K562 (cell line): Measurements from ENCODE around the gene RTL10. TPM values are rescaled to one million over a fixed set of nuclear protein-coding genes. Genes with fewer than 3 reads are reported as not detected.

Source experiments
- ATF4 ChIP-seq: fragments of 450-650 bp; formaldehyde crosslinking; IDR thresholded peaks from 2 replicates; pipeline ENCODE4 v1.4.0; 2022; ENCODE audit warnings: mild to moderate bottlenecking, moderate library complexity
- BRD4 ChIP-seq: fragments of 200-600 bp; sonication (generic); IDR thresholded peaks from 2 replicates; pipeline ENCODE4 v1.6.1; 2017; ENCODE audit warnings: inconsistent platforms
- CBFA2T2 ChIP-seq: fragments of 450-650 bp; conservative IDR thresholded peaks from 2 replicates; pipeline ENCODE4 v1.6.1; 2017; ENCODE audit warnings: mild to moderate bottlenecking
- DNMT1 ChIP-seq: fragments of 450-650 bp; IDR thresholded peaks from 2 replicates; pipeline ENCODE4 v1.6.1; 2016; ENCODE audit warnings: antibody characterized with exemption, mild to moderate bottlenecking
- E4F1 ChIP-seq: fragments of 250-450 bp; sonication (Bioruptor Pico); IDR thresholded peaks from 2 replicates; pipeline ENCODE4 v1.5.0; 2021; ENCODE audit warnings: mild to moderate bottlenecking, borderline replicate concordance
- HINFP ChIP-seq: fragments of 450-650 bp; conservative IDR thresholded peaks from 2 replicates; pipeline ENCODE4 v1.6.1; 2016; ENCODE audit warnings: missing genetic modification characterization, low read depth, mild to moderate bottlenecking, control low read depth, missing compliant biosample characterization
- JUN ChIP-seq, 2 experiments: sonication (generic) in 1 of 2; formaldehyde crosslinking in 1 of 2; IDR thresholded peaks; 2 replicates each; pipeline versions ENCODE4 v1.6.1 to v1.8.0; 2012 to 2022; ENCODE audit warnings: borderline replicate concordance in 2 of 2, mild to moderate bottlenecking in 2 of 2, improper control_type of control experiment in 1 of 2, low read depth in 1 of 2, low read length in 1 of 2, missing genetic modification reagents in 1 of 2
- MYC ChIP-seq, 2 experiments: fragments of 250-450 bp in 1 of 2; sonication (Bioruptor Pico) in 1 of 2; IDR thresholded peaks; 2 replicates each; pipeline versions ENCODE4 v1.5.1 to v1.6.1; 2012 to 2021; ENCODE audit warnings: low read depth in 2 of 2, borderline replicate concordance in 1 of 2, improper control_type of control experiment in 1 of 2, low read length in 1 of 2, mild to moderate bottlenecking in 1 of 2, moderate library complexity in 1 of 2
- NR2C2 ChIP-seq, 2 experiments: fragments of 200-800 bp in 1 of 2; sonication (Bioruptor generic) in 1 of 2; sonication (generic) in 1 of 2; formaldehyde crosslinking in 1 of 2; IDR thresholded peaks; 2 replicates each; pipeline versions ENCODE4 v1.6.1 to v1.8.0; 2016 to 2022; ENCODE audit warnings: mild to moderate bottlenecking in 1 of 2, missing compliant biosample characterization in 1 of 2, missing genetic modification characterization in 1 of 2, missing genetic modification reagents in 1 of 2
- RNF2 ChIP-seq: sonication (generic); IDR thresholded peaks from 2 replicates; pipeline ENCODE4 v1.6.1; 2016
- ZBTB8A ChIP-seq: fragments of 450-650 bp; IDR thresholded peaks from 2 replicates; pipeline ENCODE4 v1.6.1; 2018; ENCODE audit warnings: mild to moderate bottlenecking, moderate library complexity; ENCODE audit not compliant: partially characterized antibody
- ZNF121 ChIP-seq: sonication (generic); formaldehyde crosslinking; conservative IDR thresholded peaks from 2 replicates; pipeline ENCODE4 v1.8.0; 2022; ENCODE audit warnings: missing genetic modification reagents
- ZNF232 ChIP-seq: sonication (generic); formaldehyde crosslinking; IDR thresholded peaks from 2 replicates; pipeline ENCODE4 v1.8.0; 2022; ENCODE audit warnings: mild to moderate bottlenecking, missing genetic modification reagents
- ZNF436 ChIP-seq: fragments of 250-450, 450-650 bp; sonication (Bioruptor Pico); formaldehyde crosslinking; IDR thresholded peaks from 2 replicates; pipeline ENCODE4 v1.7.0; 2020; ENCODE audit warnings: mild to moderate bottlenecking
- polyA plus RNA-seq, 8 experiments: library from polyadenylated mRNA; depleted of rRNA in 4 of 8; stranded (reverse) in 5 of 8; unstranded in 3 of 8; fragments of >200 nt; fragmentation: Nextera tagmentation in 2 of 8; fragmentation: Illumina TruSeq in 1 of 8; extraction: Ambion mirVana in 2 of 8; extraction: Trizol in 1 of 8; gene quantifications; 2 replicates each; pipeline versions ENCODE4 v1.2.1 to v1.2.3, GENCODE V29; 2011 to 2014; ENCODE audit warnings: inconsistent platforms in 1 of 8, missing spikeins in 1 of 8
- total RNA-seq, 7 experiments: library from RNA; depleted of rRNA in 6 of 7; stranded (reverse); fragments of >200 nt in 6 of 7; fragmentation: Illumina TruSeq in 2 of 7; extraction: Trizol in 2 of 7; gene quantifications; 2 replicates each; pipeline versions ENCODE4 v1.2.1 to v1.2.3, GENCODE V29; 2011 to 2021; ENCODE audit warnings: low replicate concordance in 1 of 7
- TF ChIP-seq, protein P1 (sequence below): sonication (generic); formaldehyde crosslinking; IDR thresholded peaks from 2 replicates; pipeline ENCODE4 v1.8.0; 2023; ENCODE audit warnings: mild to moderate bottlenecking, missing genetic modification reagents

The RTL10 gene
- total and polyA plus RNA-seq, 9 of the 15 experiments (the other 6 are each of a cell fraction or from before 2014, with no cell fraction given) = 19.8 to 75.5 (median 32.5) TPM

DNA sequence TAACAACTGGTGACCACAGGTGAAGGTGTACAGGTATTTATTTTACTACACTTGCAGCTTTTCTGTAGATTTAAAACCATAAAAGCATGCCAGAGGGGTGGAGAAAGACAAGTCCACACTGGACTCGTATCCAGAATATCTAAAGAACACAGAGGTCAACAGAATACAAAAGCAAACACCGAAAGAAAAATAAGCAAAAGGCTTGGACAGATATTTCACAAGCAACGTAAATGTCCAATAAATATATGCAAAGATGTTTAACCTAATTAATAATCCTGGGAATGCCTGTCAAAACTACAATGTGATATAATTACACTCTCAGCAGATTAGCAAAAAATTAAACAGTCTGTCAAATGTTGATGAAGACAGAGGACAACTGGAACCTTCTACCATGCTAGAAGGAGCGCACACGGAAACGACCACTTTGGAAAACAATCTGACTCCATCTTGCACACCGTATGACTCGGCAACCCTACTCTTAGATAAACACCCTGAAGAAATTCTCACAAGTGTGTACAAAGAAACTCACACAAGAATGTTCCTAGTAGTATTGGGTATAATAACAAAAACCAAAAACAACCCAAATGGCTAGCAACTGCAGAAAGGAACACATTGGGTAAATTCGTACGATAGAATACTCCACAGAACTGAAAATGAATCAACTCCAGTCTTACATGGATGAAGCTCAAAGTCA lies 27.2 kb downstream of the RTL10 start (continued):
- TF ChIP-seq HINFP (tag) (no peak), JUN (IDR thresholded peaks at IDR 0.05; ENCODE audit: borderline replicate concordance, low read depth, low read length) (peak; percentile 12; the same call in 1 of the 2 replicates), JUN (CRISPR knock-in tag; IDR thresholded peaks at IDR 0.05; ENCODE audit: borderline replicate concordance) (no peak), CBFA2T2 (no peak), ZNF121 (no peak), RNF2 (no peak), MYC (IDR thresholded peaks at IDR 0.05; ENCODE audit: low read depth, low read length) (no peak), MYC (CRISPR knock-in tag; IDR thresholded peaks at IDR 0.05; ENCODE audit: borderline replicate concordance, low read depth) (no peak), ZNF436 (CRISPR knock-in tag) (no peak), BRD4 (no peak), NR2C2 (CRISPR knock-in tag; IDR thresholded peaks at IDR 0.05) (no peak), NR2C2 (tag; IDR thresholded peaks at IDR 0.05) (no peak), ATF4 (no peak), DNMT1 (peak; percentile 94; the same call in 1 of the 2 replicates), ZNF232 (no peak), E4F1 (CRISPR knock-in tag) (no peak), ZBTB8A (no peak)
- TF ChIP-seq, protein P1, sequence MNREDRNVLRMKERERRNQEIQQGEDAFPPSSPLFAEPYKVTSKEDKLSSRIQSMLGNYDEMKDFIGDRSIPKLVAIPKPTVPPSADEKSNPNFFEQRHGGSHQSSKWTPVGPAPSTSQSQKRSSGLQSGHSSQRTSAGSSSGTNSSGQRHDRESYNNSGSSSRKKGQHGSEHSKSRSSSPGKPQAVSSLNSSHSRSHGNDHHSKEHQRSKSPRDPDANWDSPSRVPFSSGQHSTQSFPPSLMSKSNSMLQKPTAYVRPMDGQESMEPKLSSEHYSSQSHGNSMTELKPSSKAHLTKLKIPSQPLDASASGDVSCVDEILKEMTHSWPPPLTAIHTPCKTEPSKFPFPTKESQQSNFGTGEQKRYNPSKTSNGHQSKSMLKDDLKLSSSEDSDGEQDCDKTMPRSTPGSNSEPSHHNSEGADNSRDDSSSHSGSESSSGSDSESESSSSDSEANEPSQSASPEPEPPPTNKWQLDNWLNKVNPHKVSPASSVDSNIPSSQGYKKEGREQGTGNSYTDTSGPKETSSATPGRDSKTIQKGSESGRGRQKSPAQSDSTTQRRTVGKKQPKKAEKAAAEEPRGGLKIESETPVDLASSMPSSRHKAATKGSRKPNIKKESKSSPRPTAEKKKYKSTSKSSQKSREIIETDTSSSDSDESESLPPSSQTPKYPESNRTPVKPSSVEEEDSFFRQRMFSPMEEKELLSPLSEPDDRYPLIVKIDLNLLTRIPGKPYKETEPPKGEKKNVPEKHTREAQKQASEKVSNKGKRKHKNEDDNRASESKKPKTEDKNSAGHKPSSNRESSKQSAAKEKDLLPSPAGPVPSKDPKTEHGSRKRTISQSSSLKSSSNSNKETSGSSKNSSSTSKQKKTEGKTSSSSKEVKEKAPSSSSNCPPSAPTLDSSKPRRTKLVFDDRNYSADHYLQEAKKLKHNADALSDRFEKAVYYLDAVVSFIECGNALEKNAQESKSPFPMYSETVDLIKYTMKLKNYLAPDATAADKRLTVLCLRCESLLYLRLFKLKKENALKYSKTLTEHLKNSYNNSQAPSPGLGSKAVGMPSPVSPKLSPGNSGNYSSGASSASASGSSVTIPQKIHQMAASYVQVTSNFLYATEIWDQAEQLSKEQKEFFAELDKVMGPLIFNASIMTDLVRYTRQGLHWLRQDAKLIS = no peak
